BLaER1 (cell line): ENCODE data around the gene SLC29A1.

ENCODE experiments used
- H3K27ac ChIP-seq: shearing (Covaris generic); formaldehyde crosslinking; 2 replicates; pipeline ENCODE4 v1.8.1; 2022
- H3K27me3 ChIP-seq: shearing (Covaris generic); formaldehyde crosslinking; 2 replicates; pipeline ENCODE4 v1.8.1; 2022
- H3K36me3 ChIP-seq: shearing (Covaris generic); formaldehyde crosslinking; 2 replicates; pipeline ENCODE4 v1.8.1; 2022
- H3K4me1 ChIP-seq: shearing (Covaris generic); formaldehyde crosslinking; 2 replicates; pipeline ENCODE4 v1.8.1; 2022
- H3K4me2 ChIP-seq: shearing (Covaris generic); formaldehyde crosslinking; 2 replicates; pipeline ENCODE4 v1.8.1; 2022
- H3K4me3 ChIP-seq: shearing (Covaris generic); formaldehyde crosslinking; 2 replicates; pipeline ENCODE4 v1.8.1; 2022
- H3K9ac ChIP-seq: shearing (Covaris generic); formaldehyde crosslinking; 2 replicates; pipeline ENCODE4 v1.8.1; 2022
- H3K9me3 ChIP-seq: shearing (Covaris generic); formaldehyde crosslinking; 2 replicates; pipeline ENCODE4 v1.8.1; 2022
- H4K20me1 ChIP-seq: shearing (Covaris generic); formaldehyde crosslinking; 2 replicates; pipeline ENCODE4 v1.8.1; 2022
- Cebpa-rat ChIP-seq: shearing (Covaris generic); IDR thresholded peaks from 2 replicates; pipeline ENCODE4 v1.8.1; 2022

The SLC29A1 gene

GRCh38 chr6:44235891-44236516 lies 12.6 kb downstream of the SLC29A1 start:
- H3K4me1 ChIP-seq = peaks cover 43% of the 10 kb centered on the region
- H3K4me2 ChIP-seq = no peak overlapping the region
- no peaks in the 10 kb centered on the region for H3K9me3 ChIP-seq
- H3K36me3 ChIP-seq = peaks cover 29% of the 10 kb centered on the region
- H3K27ac ChIP-seq = no peak overlapping the region
- H3K4me3 ChIP-seq = no peak overlapping the region
- no peaks in the 10 kb centered on the region for H3K27me3 ChIP-seq
- H3K9ac ChIP-seq = no peak overlapping the region
- no peak for TF ChIP-seq Cebpa-rat
- H4K20me1 ChIP-seq = no peaks in the 10 kb centered on the region

- H3K27ac ChIP-seq = peak overlapping the region; percentile 83
- no peak for TF ChIP-seq Cebpa-rat
- peaks cover 17% of the 10 kb centered on the region for H3K36me3 ChIP-seq
- H3K9ac ChIP-seq = peak overlapping the region; percentile 76
- H3K9me3 ChIP-seq = no peaks in the 10 kb centered on the region
- peak overlapping the region; percentile 88 for H3K4me2 ChIP-seq
- peak overlapping the region; percentile 72 for H3K4me3 ChIP-seq
- H3K27me3 ChIP-seq = no peaks in the 10 kb centered on the region
- H3K4me1 ChIP-seq = peaks cover 43% of the 10 kb centered on the region
- no peaks in the 10 kb centered on the region for H4K20me1 ChIP-seq
Observed at GRCh38 chr6:44237021-44237812, 13.8 kb downstream of the SLC29A1 start.

DNA sequence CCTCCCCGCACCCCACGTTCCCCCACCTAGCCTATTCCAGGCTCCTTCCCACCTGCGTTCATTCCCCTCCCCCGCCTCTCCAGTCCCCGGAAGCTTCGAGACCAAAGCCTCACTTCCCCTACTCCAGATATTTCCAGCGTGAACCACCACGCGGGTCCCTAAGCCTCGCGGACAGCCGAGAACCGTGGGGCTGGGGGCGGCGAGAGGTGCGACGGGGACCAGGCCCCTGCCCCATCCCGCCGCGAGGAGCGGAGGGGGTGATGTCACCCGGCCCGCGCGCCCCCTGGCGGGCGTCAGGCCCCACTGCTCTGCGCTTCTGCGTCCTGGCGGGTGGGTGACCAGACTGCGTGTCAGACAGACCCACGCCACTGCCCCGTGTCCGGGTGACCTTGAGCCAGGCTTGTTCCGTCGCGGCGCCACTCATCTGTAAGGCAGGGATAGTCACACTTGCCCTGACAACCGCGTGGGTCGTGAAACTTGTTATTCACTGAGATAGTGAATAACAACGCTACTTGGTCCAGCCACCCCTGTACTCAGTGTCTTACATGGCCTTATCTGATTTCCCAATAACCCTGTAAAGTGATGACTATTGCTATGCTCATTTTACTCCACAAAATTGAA lies 14.5 kb downstream of the SLC29A1 start:
- H3K36me3 ChIP-seq = peaks cover 10% of the 10 kb centered on the region
- peak overlapping the region; percentile 72 for H3K4me3 ChIP-seq
- H3K4me1 ChIP-seq = peaks cover 43% of the 10 kb centered on the region
- H3K27ac ChIP-seq = peak overlapping the region; percentile 83
- no peaks in the 10 kb centered on the region for H3K27me3 ChIP-seq
- peak overlapping the region; percentile 76 for H3K9ac ChIP-seq
- H3K9me3 ChIP-seq = no peaks in the 10 kb centered on the region
- H3K4me2 ChIP-seq = peak overlapping the region; percentile 88
- no peak for TF ChIP-seq Cebpa-rat
- no peaks in the 10 kb centered on the region for H4K20me1 ChIP-seq

GRCh38 chr6:44238687-44239350 lies 15.4 kb downstream of the SLC29A1 start:
- Histone ChIP-seq H3K27ac (no peak overlapping the region), H3K27me3 (no peaks in the 10 kb centered on the region), H3K4me2 (no peak overlapping the region), H3K36me3 (peaks cover under 1% of the 10 kb centered on the region; the same call in 1 of the 2 replicates), H3K9ac (no peak overlapping the region), H3K9me3 (no peaks in the 10 kb centered on the region), H3K4me3 (no peak overlapping the region), H3K4me1 (peaks cover 34% of the 10 kb centered on the region), H4K20me1 (no peaks in the 10 kb centered on the region)
- no peak for TF ChIP-seq Cebpa-rat

DNA sequence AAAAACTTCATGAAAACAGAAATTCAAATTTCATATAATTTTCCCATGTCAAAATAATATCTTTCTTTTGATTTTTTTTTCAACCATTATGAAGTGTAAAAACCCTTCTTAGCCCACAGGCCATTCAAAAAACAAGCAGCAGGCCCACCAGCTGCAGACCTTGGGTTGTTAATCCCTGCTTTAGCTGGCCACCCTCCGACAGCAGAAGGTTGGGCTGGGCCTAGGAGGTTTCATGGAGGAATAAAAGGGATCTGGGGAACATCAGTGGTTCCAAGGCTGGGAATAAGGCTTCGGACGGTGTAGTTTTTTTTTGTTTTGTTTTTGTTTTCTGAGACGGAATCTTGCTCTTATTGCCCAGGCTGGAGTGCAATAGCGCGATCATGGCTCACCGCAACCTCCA lies 19.9 kb downstream of the SLC29A1 start:
- Histone ChIP-seq H3K9me3 (no peaks in the 10 kb centered on the region), H3K4me1 (peaks cover 15% of the 10 kb centered on the region), H3K36me3 (peaks cover 4% of the 10 kb centered on the region), H3K9ac (no peak overlapping the region), H3K27ac (no peak overlapping the region), H3K4me3 (no peak overlapping the region), H3K27me3 (no peaks in the 10 kb centered on the region), H4K20me1 (peaks cover 14% of the 10 kb centered on the region), H3K4me2 (no peak overlapping the region)
- TF ChIP-seq Cebpa-rat = no peak

DNA sequence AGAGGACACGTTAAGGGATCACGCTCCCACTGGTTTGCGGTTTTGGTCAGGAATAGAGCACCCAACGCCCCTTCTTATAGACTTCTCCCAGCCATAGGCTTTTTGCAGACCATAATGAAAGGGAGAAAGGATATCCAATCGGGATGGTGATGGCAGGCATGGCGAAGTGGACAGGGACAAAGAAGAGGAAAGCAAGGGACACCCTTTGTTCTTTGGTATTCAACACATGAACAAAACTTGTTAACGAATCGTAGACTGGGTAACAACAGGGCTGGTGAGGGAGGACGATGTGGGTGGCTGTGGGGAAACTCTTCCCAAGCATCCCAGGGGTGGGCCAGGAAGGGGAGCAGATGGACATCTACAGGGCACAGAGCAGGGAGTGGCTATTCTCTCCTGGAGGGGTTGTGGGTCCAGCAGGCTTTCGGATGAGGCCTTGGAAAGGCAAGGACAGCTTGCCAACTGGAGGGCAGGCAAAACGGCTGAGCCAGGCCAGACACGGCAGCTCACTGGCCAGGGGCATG lies 22.1 kb downstream of the SLC29A1 start:
- peaks cover 35% of the 10 kb centered on the region for H3K4me1 ChIP-seq
- H4K20me1 ChIP-seq = peaks cover 35% of the 10 kb centered on the region
- peak overlapping the region; percentile 99 for H3K9ac ChIP-seq
- no peaks in the 10 kb centered on the region for H3K9me3 ChIP-seq
- peak overlapping the region; percentile 95 for H3K4me3 ChIP-seq
- peaks cover 25% of the 10 kb centered on the region for H3K36me3 ChIP-seq
- H3K4me2 ChIP-seq = peak overlapping the region; percentile 71
- no peak for TF ChIP-seq Cebpa-rat
- peak overlapping the region; percentile 98; the same call in 1 of the 2 replicates for H3K27ac ChIP-seq
- H3K27me3 ChIP-seq = no peaks in the 10 kb centered on the region

GRCh38 chr6:44245912-44246662 lies 22.7 kb downstream of the SLC29A1 start:
- peaks cover 41% of the 10 kb centered on the region for H4K20me1 ChIP-seq
- H3K9me3 ChIP-seq = no peaks in the 10 kb centered on the region
- H3K27me3 ChIP-seq = no peaks in the 10 kb centered on the region
- peaks cover 32% of the 10 kb centered on the region for H3K36me3 ChIP-seq
- peak overlapping the region; percentile 98 for H3K27ac ChIP-seq
- peaks cover 42% of the 10 kb centered on the region for H3K4me1 ChIP-seq
- peak overlapping the region; percentile 99 for H3K9ac ChIP-seq
- H3K4me3 ChIP-seq = peak overlapping the region; percentile 95
- H3K4me2 ChIP-seq = peak overlapping the region; percentile 71
- TF ChIP-seq Cebpa-rat = no peak

DNA sequence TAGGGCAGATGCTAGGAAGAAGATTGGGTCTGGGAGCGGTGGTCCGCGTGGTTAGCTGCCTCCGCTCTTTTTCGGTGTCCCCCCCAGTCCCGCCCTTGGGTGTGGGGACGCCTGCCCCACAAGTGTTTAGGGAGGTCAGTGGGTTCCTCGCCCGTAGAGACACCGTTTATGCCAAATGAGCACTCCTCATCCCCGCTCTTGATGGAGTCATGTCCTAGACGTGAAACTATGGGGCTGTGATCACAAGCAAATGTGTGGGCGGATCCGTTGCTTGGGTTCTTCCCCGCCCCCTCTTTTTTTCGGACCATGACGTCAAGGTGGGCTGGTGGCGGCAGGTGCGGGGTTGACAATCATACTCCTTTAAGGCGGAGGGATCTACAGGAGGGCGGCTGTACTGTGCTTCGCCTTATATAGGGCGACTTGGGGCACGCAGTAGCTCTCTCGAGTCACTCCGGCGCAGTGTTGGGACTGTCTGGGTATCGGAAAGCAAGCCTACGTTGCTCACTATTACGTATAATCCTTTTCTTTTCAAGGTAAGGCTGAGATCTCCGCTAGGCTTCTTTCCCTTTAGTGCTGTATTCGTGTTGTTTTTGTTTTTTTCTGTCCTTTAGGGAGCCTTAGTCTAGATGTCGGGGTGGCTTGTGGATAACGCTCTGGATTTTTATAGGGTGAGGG lies 23.4 kb downstream of the SLC29A1 start, which contains the start of gene HSP90AB1:
HSP90AB1 (plus strand) TSS at position 439 of the 675 bp plus-strand sequence. CDS start 1,529 bp downstream, outside the sequence.
- Histone ChIP-seq H3K4me1 (peaks cover 43% of the 10 kb centered on the region), H3K27me3 (no peaks in the 10 kb centered on the region), H3K36me3 (peaks cover 39% of the 10 kb centered on the region), H3K9ac (peak within 1 kb of the TSS; percentile 99), H3K4me2 (peak within 1 kb of the TSS; percentile 71), H3K4me3 (peak within 1 kb of the TSS; percentile 95), H3K27ac (peak within 1 kb of the TSS; percentile 98), H3K9me3 (no peaks in the 10 kb centered on the region), H4K20me1 (peaks cover 48% of the 10 kb centered on the region)
- TF ChIP-seq Cebpa-rat = no peak
